CD8-positive, alpha-beta memory T cell (primary cell): ENCODE measurements around the gene LSM12. TPM values are rescaled to one million over a fixed set of nuclear protein-coding genes. Genes with fewer than 3 reads are reported as not detected.
A peak's percentile ranks its signal among the peaks of the same experiment; 100 is the strongest.
"Not testable (repeated sequence)": the region's sequence is repeated elsewhere in the genome, so short reads cannot be mapped to it uniquely, and the experiment has no call there.

Source experiments
- CTCF ChIA-PET: fragments of 350-600 bp; sonication (Branson Sonifier 250); formaldehyde crosslinking; loops from one replicate; lab custom pipeline; 2021; ENCODE audit warnings: antibody characterized with exemption; lab: Charles Lee
- POLR2A ChIA-PET: fragments of 350-600 bp; sonication (Branson Sonifier 250); formaldehyde crosslinking; loops from one replicate; lab custom pipeline; 2021; ENCODE audit warnings: antibody characterized with exemption; lab: Charles Lee
- DNase-seq, 5 donors: peaks; one replicate each; pipeline versions ENCODE4 v3.0.0 to v3.0.0-alpha.2; 2020 to 2022; ENCODE audit warnings: mixed read lengths in 1 of 5
- H3K27ac ChIP-seq: one replicate; pipeline ENCODE4 v1.7.0; 2013; ENCODE audit warnings: low read depth, mild to moderate bottlenecking, low read length, moderate library complexity
- H3K27me3 ChIP-seq: 2 replicates; pipeline ENCODE4 v1.7.0; 2013; ENCODE audit warnings: low read length, mild to moderate bottlenecking; ENCODE audit not compliant: insufficient read depth, poor library complexity, severe bottlenecking
- H3K36me3 ChIP-seq: 2 replicates; pipeline ENCODE4 v1.7.0; 2013; ENCODE audit warnings: mild to moderate bottlenecking, low read length, moderate library complexity; ENCODE audit not compliant: insufficient read depth
- H3K4me1 ChIP-seq: 2 replicates; pipeline ENCODE4 v1.7.0; 2013; ENCODE audit warnings: mild to moderate bottlenecking, low read length, moderate library complexity; ENCODE audit not compliant: insufficient read depth
- H3K4me3 ChIP-seq: 2 replicates; pipeline ENCODE4 v1.7.0; 2013; ENCODE audit warnings: mild to moderate bottlenecking, low read length
- H3K9me3 ChIP-seq: 2 replicates; pipeline ENCODE4 v1.7.0; 2013; ENCODE audit warnings: mild to moderate bottlenecking, low read length
- H3K27ac Mint-ChIP-seq, 8 donors: one replicate each; pipeline ENCODE4 v1.8.0; 2020 to 2021; ENCODE audit warnings: mixed read lengths in 8 of 8, mild to moderate bottlenecking in 6 of 8, inconsistent platforms in 3 of 8, moderate library complexity in 3 of 8
- H3K27me3 Mint-ChIP-seq, 2 donors: one replicate each; pipeline ENCODE4 v1.8.0; 2020 to 2021; ENCODE audit warnings: mixed read lengths in 2 of 2, mild to moderate bottlenecking in 1 of 2, moderate library complexity in 1 of 2
- H3K36me3 Mint-ChIP-seq, 3 donors: one replicate each; pipeline ENCODE4 v1.8.0; 2020 to 2021; ENCODE audit warnings: mixed read lengths in 3 of 3, inconsistent platforms in 1 of 3, mild to moderate bottlenecking in 1 of 3
- H3K4me1 Mint-ChIP-seq, 3 donors: one replicate each; pipeline ENCODE4 v1.8.0; 2020 to 2021; ENCODE audit warnings: mixed read lengths in 3 of 3, inconsistent platforms in 1 of 3, mild to moderate bottlenecking in 1 of 3
- H3K4me3 Mint-ChIP-seq, 7 donors: one replicate each; pipeline ENCODE4 v1.8.0; 2020 to 2021; ENCODE audit warnings: mixed read lengths in 7 of 7, mild to moderate bottlenecking in 6 of 7, moderate library complexity in 4 of 7, inconsistent platforms in 2 of 7
- H3K9me3 Mint-ChIP-seq, 5 donors: one replicate each; pipeline ENCODE4 v1.8.0; 2020 to 2022; ENCODE audit warnings: mixed read lengths in 5 of 5, mild to moderate bottlenecking in 3 of 5, moderate library complexity in 2 of 5, inconsistent platforms in 1 of 5
- polyA plus RNA-seq: library from polyadenylated mRNA; unstranded; fragments of 300-500 nt; fragmentation: Illumina TruSeq; gene quantifications from one replicate; pipeline ENCODE4 v1.2.3, GENCODE V29; 2021
- total RNA-seq, 2 experiments: library from RNA; stranded (reverse); gene quantifications; one replicate each; pipeline ENCODE4 v1.2.3, GENCODE V29; 2021

The LSM12 gene
- total and polyA plus RNA-seq, 3 experiments from 2014 or later, result 79.9 to 81.9 (median 80.7) TPM

DNA sequence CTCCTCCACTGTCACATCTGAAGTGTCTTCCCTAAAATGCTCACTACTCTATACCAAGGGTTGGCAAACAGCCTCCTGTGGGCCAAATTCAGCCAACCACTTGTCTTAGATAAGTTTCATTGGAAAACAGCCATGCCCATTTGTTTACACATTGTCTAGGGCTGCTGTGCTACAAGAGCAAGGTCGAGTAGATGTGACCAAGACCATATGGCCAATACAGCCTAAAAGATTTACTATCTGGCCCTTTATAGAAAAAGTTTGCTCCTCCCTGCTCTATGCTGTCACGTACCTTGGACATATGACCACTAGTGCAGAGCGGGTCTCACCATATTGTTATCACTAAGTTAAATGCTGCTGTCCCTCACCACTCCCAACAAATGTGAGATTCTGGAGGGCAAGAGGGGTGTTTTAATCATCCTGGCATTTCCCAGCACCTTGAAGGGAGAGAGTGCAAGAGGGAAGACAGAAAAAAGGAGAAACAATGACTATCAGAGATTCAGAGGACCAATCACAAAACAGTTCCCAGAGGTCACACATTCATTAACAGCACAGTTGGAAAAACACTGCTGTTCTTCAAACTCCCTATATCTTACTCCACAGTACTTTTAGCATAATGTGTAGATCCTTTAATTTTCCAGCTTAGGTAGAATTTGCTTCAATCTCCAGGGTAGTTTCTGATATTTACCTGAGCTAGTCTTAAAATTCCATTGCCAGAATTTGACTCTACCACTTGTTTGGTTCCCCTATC lies 13.2 kb downstream of the LSM12 start:
- no peak overlapping the region for H3K4me3 Mint-ChIP-seq
- ChIA-PET POLR2A (no interaction called here), CTCF (interaction anchor here (0.5 to 2.4 kb wide), 2 partner anchors 11 to 74 kb away, joined by 3 to 10 read pairs; no protein-coding TSS in a partner anchor)
- peaks cover 17 to 25% (median 23%) of the 10 kb centered on the region in 3 donors for H3K4me1 Mint-ChIP-seq
- H3K9me3 Mint-ChIP-seq, result no peaks in the 10 kb centered on the region
- Histone ChIP-seq H3K4me1 (no peaks in the 10 kb centered on the region), H3K9me3 (no peaks in the 10 kb centered on the region), H3K27ac (no peak overlapping the region), H3K36me3 (peaks cover 7% of the 10 kb centered on the region), H3K4me3 (no peak overlapping the region), H3K27me3 (no peaks in the 10 kb centered on the region)
- H3K27me3 Mint-ChIP-seq, result no peaks in the 10 kb centered on the region
- DNase-seq, result no peak
- peak overlapping the region in 3 of 8 donors; percentile 37 to 68 (median 47) for H3K27ac Mint-ChIP-seq
- H3K36me3 Mint-ChIP-seq, result peaks cover 0 to 67% (median 8%) of the 10 kb centered on the region in 3 donors

DNA sequence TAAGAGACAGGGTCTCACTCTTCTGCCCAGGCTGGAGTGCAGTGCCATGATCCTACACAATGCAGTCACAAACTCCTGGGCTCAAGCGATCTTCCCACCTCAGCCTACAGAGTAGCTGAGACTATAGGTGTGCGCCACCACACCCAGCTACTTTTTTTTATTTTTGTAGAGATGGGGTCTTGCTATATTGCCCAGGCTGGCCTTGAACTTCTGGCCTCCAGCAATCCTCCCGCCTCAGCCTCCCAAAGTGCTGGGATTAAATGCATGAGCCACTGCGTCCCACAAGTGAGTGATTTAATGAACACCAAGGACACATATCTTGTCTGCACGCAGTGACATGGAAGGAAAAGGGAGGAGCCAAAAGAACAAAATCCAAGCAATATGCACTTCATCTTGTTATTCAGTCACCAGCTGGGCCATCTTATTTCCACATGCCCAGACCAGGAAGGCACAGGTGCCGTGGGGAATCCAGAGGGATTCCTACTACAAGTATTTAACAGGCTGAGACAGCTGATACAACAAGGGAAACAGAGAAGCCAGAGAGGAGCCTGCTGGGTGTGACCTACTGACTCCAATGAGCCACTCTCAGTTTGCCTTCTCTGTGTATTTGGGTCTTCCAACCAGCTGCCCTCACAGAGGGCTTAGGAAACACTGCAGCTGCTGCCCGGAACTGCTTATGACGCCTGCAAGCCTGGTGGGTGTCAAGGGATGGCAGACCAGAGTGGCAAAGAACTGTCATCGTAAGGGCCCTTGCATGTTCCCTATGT lies 17.0 kb downstream of the LSM12 start:
- H3K4me3 Mint-ChIP-seq, result no peak overlapping the region
- no peak overlapping the region for H3K27ac ChIP-seq
- POLR2A ChIA-PET, result no interaction called here
- H3K4me3 ChIP-seq, result no peak overlapping the region
- CTCF ChIA-PET, result no interaction called here
- H3K27me3 Mint-ChIP-seq, result no peaks in the 10 kb centered on the region
- H3K4me1 ChIP-seq, result no peaks in the 10 kb centered on the region
- no peak for DNase-seq
- H3K9me3 ChIP-seq, result no peaks in the 10 kb centered on the region
- peaks cover 0 to 65% (median 6%) of the 10 kb centered on the region in 3 donors for H3K36me3 Mint-ChIP-seq
- no peaks in the 10 kb centered on the region for H3K9me3 Mint-ChIP-seq
- peak overlapping the region in 1 of 8 donors; percentile 68 for H3K27ac Mint-ChIP-seq
- H3K27me3 ChIP-seq, result no peaks in the 10 kb centered on the region
- peaks cover 7% of the 10 kb centered on the region for H3K36me3 ChIP-seq
- H3K4me1 Mint-ChIP-seq, result peaks cover 18 to 28% (median 21%) of the 10 kb centered on the region in 3 donors

DNA sequence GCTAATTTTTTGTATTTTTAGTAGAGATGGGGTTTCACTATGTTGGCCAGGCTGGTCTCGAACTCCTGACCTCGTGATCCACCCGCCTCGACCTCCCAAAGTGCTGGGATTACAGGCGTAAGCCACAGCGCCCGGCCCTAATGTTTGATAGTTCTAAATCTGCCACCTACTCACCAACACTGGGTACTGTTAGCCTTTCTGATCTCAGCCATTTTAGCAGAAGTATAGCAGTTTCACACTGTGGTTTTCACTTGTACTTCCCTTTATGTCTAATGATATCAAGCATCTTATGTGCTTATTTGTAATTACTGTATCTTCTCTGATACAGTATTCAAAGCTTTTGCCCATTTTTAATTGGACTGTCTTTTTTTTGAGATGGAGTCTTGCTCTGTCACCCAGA lies 19.6 kb downstream of the LSM12 start:
- peaks cover 0 to 51% (median 3%) of the 10 kb centered on the region in 3 donors for H3K36me3 Mint-ChIP-seq
- CTCF ChIA-PET, result not testable (repeated sequence)

DNA sequence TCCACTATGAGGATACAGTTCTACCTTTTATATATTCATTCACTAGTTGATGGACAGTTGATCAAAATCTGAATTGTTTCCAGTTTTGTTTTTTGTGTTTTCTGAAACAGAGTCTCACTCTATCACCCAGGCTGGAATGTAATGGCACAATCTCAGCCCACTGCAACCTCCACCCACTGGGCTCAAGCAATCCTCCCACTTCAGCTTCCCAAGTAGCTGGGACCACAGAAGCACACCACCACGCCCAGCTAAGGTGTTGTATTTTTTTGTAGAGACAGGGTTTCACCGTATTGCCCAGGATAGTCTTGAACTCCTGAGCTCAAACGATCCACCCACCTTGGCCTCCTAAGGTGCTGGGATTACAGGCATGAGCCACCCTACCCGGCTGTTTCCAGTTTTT lies 21.0 kb downstream of the LSM12 start:
- H3K4me1 Mint-ChIP-seq, result peaks cover 11 to 28% (median 22%) of the 10 kb centered on the region in 3 donors
- no peaks in the 10 kb centered on the region for H3K27me3 Mint-ChIP-seq
- peak overlapping the region in 1 of 8 donors; percentile 14 for H3K27ac Mint-ChIP-seq
- no peak overlapping the region for H3K27ac ChIP-seq
- ChIA-PET POLR2A (interaction anchor here (0.7 kb wide), 1 partner anchor 170 kb away, joined by 4 read pairs; no protein-coding TSS in a partner anchor), CTCF (no interaction called here)
- peaks cover 7% of the 10 kb centered on the region for H3K36me3 ChIP-seq
- no peaks in the 10 kb centered on the region for H3K27me3 ChIP-seq
- peaks cover 0 to 46% (median 4%) of the 10 kb centered on the region in 3 donors for H3K36me3 Mint-ChIP-seq
- no peaks in the 10 kb centered on the region for H3K9me3 Mint-ChIP-seq
- H3K9me3 ChIP-seq, result no peaks in the 10 kb centered on the region
- H3K4me3 Mint-ChIP-seq, result no peak overlapping the region
- no peak for DNase-seq
- H3K4me1 ChIP-seq, result no peaks in the 10 kb centered on the region
- H3K4me3 ChIP-seq, result no peak overlapping the region

More for the DNA sequence above, 19.6 kb downstream of the LSM12 start:
- Mint-ChIP-seq H3K4me1 (peaks cover 5 to 20% (median 12%) of the 10 kb centered on the region in 3 donors), H3K27ac (peak overlapping the region in 1 of 8 donors; percentile 63)
- DNase-seq, H3K27me3 ChIP-seq, H3K4me1 ChIP-seq, H3K4me3 Mint-ChIP-seq, H3K4me3 ChIP-seq, H3K9me3 Mint-ChIP-seq, H3K36me3 ChIP-seq, H3K9me3 ChIP-seq, H3K27me3 Mint-ChIP-seq, H3K27ac ChIP-seq: not testable (repeated sequence)
- POLR2A ChIA-PET, result interaction anchor here (0.6 kb wide), 1 partner anchor 43 kb away, joined by 3 read pairs; no protein-coding TSS in a partner anchor

DNA sequence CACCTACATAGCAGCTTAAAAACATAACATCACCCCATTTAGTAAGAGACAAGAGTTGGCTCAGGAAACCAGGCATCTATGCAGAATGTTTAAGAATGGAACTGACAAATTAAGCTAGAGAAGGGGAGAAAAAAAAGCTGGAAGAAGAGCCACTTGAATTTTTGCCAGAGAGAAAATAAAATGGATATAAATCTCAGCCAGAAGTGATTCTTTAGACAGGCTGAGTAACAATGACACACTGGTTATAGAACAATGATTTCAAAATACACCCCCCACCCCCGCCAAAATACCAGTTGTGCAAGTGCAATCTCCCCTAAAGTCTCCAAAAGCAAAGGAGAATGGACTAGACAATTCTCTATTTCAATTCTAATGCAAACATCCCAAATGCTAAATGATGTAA lies 22.4 kb downstream of the LSM12 start:
- Histone ChIP-seq H3K4me1 (no peaks in the 10 kb centered on the region), H3K27me3 (no peaks in the 10 kb centered on the region), H3K4me3 (no peak overlapping the region), H3K27ac (no peak overlapping the region), H3K36me3 (no peaks in the 10 kb centered on the region), H3K9me3 (no peaks in the 10 kb centered on the region)
- CTCF ChIA-PET, result interaction anchor here (1.1 to 1.5 kb wide), 3 partner anchors 16 to 100 kb away, joined by 3 to 16 read pairs (median 3); no protein-coding TSS in a partner anchor
- Mint-ChIP-seq H3K4me1 (peaks cover 11 to 32% (median 27%) of the 10 kb centered on the region in 3 donors), H3K27me3 (no peaks in the 10 kb centered on the region), H3K4me3 (no peak overlapping the region), H3K27ac (no peak overlapping the region), H3K9me3 (no peaks in the 10 kb centered on the region), H3K36me3 (peaks cover 3 to 42% (median 7%) of the 10 kb centered on the region in 3 donors)
- no peak for DNase-seq
- POLR2A ChIA-PET, result no interaction called here

DNA sequence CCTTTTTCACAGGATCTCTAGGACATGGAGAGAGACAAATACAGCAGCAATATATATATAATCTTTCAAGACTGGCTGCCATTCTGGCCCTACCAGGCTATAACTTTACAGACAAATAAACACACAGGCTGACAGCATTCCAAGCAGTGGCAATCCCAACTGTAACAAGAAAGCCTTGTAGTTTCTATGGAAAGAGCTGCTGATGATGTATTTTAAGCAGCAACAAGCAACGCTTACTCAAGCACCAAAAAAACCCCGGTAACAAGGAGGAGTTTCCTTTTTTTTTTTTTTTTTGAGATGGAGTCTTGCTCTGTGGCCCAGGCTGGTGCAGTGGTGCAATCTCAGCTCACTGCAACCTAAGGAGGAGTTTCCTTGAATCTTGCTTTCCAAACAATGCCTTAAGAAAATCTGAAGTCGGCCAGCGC lies 23.2 kb downstream of the LSM12 start:
- no peaks in the 10 kb centered on the region for H3K27me3 ChIP-seq
- ChIA-PET POLR2A (no interaction called here), CTCF (interaction anchor here (0.7 to 4.8 kb wide), 9 partner anchors 9 to 166 kb away, joined by 3 to 40 read pairs (median 4); partner anchors contain the start of gene PPY)
- no peak for DNase-seq
- H3K4me3 ChIP-seq, result no peak overlapping the region
- no peaks in the 10 kb centered on the region for H3K4me1 ChIP-seq
- H3K36me3 ChIP-seq, result no peaks in the 10 kb centered on the region
- no peaks in the 10 kb centered on the region for H3K27me3 Mint-ChIP-seq
- H3K27ac Mint-ChIP-seq, result peak overlapping the region in 2 of 8 donors; percentile 43 to 50
- peaks cover 3 to 44% (median 7%) of the 10 kb centered on the region in 3 donors for H3K36me3 Mint-ChIP-seq
- no peak overlapping the region for H3K4me3 Mint-ChIP-seq
- peaks cover 10 to 27% (median 27%) of the 10 kb centered on the region in 3 donors for H3K4me1 Mint-ChIP-seq
- no peak overlapping the region for H3K27ac ChIP-seq
- no peaks in the 10 kb centered on the region for H3K9me3 ChIP-seq
- no peaks in the 10 kb centered on the region for H3K9me3 Mint-ChIP-seq

DNA sequence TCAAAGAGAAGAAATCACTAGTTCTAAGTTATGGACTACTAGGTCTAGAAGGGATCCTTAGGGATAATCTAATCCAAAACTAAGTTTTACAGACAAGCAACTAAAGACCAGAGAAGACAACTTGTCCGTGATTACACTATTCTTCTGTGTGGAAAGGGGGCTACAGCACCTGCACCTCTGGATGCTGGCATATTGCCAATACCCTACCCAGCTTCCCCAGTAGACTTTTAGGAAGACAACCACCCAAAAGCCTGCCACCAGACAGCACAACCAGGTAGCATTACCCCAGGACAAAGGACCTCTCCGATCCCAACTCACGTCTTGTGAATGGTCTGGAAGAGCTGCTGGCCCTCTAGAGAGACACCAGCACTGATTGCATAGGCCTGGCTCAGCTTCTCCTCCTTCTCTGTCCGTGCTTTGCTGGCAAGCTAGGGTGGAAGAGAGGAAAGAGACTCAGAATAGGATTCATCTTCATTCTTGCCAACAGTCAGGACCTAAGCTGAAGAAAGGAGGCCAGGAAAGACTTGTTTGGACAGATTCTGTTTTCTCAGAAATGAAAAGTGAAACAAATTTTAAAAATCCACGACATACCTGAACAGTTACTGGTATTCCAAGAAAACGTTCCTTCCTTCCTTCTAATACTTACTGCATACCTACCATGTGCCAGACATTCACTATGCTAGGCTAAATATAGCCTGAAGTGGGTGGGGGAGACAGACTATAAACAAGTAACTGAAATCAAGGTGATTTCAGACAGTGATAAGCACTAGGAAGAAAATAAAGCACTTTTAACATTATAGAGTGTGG lies 26.4 kb downstream of the LSM12 start:
- peak overlapping the region in 3 of 8 donors; percentile 2 to 66 (median 44) for H3K27ac Mint-ChIP-seq
- no peak overlapping the region for H3K27ac ChIP-seq
- no peaks in the 10 kb centered on the region for H3K27me3 ChIP-seq
- ChIA-PET CTCF (interaction anchor here (0.9 to 4.8 kb wide), 3 partner anchors 97 to 162 kb away, joined by 3 to 40 read pairs (median 9); partner anchors contain the start of gene PPY), POLR2A (no interaction called here)
- H3K27me3 Mint-ChIP-seq, result no peaks in the 10 kb centered on the region
- H3K4me3 Mint-ChIP-seq, result no peak overlapping the region
- no peak for DNase-seq
- H3K9me3 Mint-ChIP-seq, result no peaks in the 10 kb centered on the region
- peaks cover 8 to 23% (median 23%) of the 10 kb centered on the region in 3 donors for H3K4me1 Mint-ChIP-seq
- no peaks in the 10 kb centered on the region for H3K4me1 ChIP-seq
- peaks cover 18% of the 10 kb centered on the region for H3K36me3 ChIP-seq
- no peak overlapping the region for H3K4me3 ChIP-seq
- H3K9me3 ChIP-seq, result no peaks in the 10 kb centered on the region
- H3K36me3 Mint-ChIP-seq, result peaks cover 3 to 56% (median 7%) of the 10 kb centered on the region in 3 donors
